ENCODE measurements around the gene NBEA. TPM values are rescaled to one million over a fixed set of nuclear protein-coding genes. Genes with fewer than 3 reads are reported as not detected.
"Not testable (repeated sequence)": the region's sequence is repeated elsewhere in the genome, so short reads cannot be mapped to it uniquely, and the experiment has no call there.

The NBEA gene
- 29.7 TPM for total RNA-seq

GRCh38 chr13:34941835-34942731 is at the start of gene NBEA:
Gene NBEA (plus strand): TSS chr13:34942270. CDS start chr13:34942821, 551 bp downstream.
- DNase-seq: peak; percentile 22

GRCh38 chr13:34894756-34895155 is 47.3 kb upstream of the NBEA start:
- no peak for DNase-seq

GRCh38 chr13:34897220-34897619 is 44.9 kb upstream of the NBEA start:
- DNase-seq: no peak

DNA sequence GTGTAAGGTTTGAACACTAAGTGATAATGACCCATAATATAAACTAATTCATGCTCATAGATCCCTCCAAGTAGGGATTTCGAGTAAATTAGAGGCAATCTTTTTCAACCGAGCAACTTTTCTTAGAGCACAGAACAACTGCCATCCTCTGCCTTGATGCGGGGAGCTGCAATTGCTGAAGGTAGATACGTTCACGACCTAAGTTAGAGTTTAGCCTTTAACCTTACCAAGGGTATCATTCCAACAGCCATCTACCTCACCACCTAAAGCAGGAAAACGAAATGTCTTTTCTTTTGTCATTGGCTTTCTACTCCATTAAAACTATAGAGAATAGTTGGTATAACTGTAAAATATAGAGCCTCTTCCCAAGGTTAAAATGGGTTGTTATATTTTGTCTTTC is 42.2 kb upstream of the NBEA start:
- no peak for DNase-seq

GRCh38 chr13:34900288-34900739 is 41.8 kb upstream of the NBEA start:
- no peak for DNase-seq

GRCh38 chr13:34901572-34901971 is 40.5 kb upstream of the NBEA start:
- DNase-seq: no peak

GRCh38 chr13:34911159-34911558 is 30.9 kb upstream of the NBEA start:
- no peak for DNase-seq

DNA sequence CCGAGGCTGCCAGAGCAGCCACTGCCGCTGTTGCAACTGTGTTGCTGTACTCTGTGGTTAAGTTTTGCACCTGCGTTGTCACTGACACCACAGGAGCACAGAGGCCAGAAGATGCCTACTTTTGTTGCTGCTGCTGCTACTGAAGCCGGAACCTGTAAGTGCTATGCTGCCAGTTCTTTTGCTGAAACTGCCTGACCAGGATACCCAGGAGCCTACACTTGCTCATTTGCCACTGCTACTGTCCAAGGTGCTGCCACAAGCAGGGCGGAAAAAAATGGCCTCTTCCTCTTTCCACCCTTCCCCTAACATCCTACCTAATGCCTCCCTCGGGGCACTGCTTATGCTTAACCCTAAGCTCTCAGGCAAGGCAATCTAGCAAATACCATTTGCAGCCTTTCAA is 29.0 kb upstream of the NBEA start:
- no peak for DNase-seq

GRCh38 chr13:34914416-34914815 is 27.7 kb upstream of the NBEA start:
- no peak for DNase-seq

- peak; percentile 1 for DNase-seq
Observed at GRCh38 chr13:34926508-34926907, 15.6 kb upstream of the NBEA start.

DNA sequence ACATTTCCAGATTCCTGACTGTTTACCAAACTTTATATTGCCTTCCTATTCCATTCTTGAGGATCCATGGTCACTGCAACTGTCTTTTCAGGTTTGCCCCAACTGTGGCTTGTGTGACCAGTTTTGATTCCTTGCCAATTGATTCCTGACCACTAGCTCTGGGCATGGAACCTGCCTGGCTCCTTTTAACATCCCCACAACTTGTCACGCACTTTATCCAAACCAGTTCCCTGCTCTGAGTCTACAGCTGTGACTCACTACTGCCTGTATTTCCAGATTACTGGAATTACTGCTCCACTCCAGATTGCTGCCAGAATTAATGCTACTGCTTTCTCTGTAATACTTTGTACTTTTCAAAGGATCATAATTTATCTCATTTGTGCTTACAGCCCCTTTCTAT is 13.4 kb upstream of the NBEA start:
- not testable (repeated sequence) for DNase-seq

DNA sequence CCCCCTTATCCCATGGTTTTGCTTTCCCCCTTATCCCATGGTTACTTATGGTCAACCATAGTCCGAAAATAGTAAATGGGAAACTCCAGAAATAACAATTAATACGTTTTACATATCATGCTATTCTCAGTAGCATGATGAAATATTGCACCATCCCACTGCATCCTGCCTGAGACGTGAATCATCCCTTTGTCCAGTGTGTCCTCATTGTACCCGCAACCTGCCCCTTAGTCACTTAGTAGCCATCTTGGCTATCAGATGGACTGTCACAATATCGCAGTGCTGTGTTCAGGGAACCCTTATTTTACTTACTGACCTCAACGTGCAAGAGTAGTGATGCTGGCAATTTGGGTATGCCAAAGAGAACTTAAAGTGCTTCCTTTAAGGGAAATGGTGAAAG is 10.5 kb upstream of the NBEA start:
- no peak for DNase-seq

DNA sequence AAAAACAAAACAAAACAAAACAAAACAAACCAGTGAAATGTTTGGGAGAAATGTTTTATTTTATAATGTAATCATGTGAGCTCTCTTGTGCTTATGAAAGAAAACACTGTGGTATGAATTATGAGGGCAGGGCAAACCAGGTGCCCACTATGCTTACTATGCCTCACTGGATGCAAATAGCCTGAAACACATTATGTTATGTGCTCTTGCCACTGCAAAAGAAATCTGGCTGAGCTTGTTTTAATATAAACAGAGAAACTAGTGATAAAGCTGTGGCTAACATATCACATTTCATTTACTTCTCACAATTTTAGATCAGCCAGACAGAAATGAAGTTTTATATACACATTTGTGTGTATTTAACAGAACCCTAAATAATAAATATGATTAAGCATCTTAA is 8.7 kb upstream of the NBEA start:
- no peak for DNase-seq

- DNase-seq: no peak
Observed at GRCh38 chr13:34933786-34934185, 8.3 kb upstream of the NBEA start.

DNA sequence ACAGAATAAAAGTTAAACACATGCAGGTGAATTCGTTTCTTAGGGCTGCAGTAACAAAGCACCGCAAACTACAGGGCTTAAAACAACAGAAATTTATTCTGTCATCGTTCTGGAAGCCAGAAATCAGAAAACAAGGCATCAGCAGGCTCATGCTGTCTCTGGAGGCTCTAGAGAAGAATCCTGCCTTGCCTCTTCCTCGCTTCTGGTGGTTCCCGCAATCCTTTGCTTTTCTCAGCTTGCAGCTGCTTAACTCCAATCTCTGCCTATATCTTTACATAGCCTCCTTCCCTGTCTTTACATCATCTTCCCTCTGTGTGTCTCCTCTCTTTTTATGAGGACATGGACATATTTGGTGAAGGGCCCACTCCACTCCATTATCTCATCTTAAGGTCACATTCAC is 6.2 kb upstream of the NBEA start:
- no peak for DNase-seq

DNA sequence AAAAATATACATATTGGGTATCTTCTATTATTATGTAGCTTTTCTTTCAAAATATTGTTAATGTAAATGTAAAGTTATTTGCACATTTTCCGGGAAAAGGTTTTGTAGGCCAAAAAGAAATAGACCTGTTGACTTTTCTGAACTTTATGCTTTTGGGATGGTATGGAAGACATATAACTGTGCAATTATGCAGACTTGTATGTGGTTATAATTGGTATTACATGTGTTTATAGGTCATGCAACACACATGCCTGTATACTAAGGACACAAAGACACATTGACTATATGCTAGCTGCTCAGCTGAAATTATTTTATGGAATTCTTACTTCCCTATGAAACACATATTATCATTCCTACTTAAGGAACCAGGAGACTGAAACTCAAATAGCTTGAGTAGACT is 2.3 kb upstream of the NBEA start:
- no peak for DNase-seq

DNA sequence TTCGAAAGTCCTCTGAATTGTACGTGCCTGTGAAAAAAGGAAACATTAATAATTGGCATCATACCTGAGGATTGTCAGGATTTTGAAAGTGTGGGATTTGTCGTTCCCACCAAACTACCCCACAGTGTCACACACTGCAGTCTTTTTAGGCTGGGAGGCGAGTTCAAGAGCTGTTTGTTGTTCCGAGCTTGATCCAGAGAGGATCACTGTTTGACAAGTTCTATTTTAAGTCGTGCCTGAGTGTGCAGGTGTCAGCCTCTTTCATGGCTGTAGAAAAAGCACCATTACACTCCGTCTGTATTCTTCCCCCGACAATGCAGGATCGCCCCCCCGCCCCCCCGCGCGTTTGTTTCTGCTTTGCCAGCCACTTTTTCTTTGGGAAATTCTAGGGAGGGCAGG is 635 bp upstream of the NBEA start:
- no peak for DNase-seq

DNA sequence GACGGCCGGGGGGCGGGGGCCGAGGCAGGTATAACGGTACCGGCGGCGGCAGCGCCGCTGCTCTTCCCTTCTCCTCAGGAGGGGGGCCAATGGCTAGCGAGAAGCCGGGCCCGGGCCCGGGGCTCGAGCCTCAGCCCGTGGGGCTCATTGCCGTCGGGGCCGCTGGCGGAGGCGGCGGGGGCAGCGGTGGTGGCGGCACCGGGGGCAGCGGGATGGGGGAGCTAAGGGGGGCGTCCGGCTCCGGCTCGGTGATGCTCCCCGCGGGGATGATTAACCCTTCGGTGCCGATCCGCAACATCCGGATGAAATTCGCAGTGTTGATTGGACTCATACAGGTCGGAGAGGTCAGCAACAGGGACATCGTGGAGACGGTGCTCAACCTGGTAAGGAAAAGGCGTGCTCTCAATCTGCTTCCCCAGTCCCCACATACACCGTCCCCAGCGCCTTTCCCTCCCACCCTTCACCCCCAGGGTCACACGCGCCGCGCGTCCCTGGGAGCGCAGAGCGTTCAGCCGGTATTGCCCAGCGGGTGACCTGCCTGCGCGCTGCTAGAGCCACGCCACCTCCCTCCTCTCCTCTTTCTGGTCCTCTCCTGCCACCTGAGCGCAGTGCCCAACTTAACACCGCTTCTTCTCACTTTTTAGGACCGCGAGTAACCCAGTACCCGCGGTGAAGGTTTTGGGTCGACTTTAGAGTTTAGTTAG is 814 bp downstream of the NBEA start:
- no peak for DNase-seq

DNA sequence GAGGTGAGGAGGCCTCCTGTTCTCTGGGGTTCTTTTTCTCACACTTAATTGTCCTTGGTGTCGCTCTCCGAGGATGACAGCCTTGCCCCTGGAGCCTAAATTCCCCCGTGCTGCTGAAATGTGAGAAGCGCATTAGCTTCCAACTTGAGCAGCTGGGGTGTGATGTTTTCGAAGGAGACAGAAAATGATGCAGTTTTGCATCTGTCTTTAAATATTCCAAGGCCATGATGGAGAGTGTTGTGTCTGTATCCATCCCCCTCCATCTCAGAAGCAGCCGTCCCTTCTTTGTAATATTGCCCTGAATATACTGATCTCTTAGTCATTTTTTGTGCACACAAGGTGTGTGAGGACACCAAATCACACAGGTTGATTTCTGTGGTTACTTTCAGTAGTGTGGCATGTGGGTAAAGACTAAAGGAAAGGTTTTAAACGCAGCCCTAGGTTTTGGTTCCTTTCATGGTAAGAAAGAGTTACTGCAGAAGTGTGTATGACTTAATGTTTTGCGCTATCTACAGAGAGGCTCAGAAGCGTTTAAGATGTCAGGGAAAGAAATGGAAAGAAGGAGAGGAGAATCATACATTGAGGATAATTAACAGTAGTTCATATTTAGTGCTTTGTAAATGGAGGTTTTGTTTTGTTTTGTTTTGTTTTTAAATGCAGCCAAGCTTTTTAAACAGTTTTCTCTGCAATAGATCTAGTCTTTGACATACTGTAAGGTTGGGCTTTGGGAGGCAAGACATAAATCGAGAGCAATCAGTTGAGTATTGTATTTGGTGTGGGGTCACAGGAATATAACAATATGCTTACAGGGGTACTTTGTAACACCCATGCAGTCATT is 1.6 kb downstream of the NBEA start:
- DNase-seq: peak; percentile 24

GRCh38 chr13:34944274-34944634 is 2.2 kb downstream of the NBEA start:
- DNase-seq: no peak

- DNase-seq: no peak
Observed at GRCh38 chr13:34944751-34945150, 2.7 kb downstream of the NBEA start.

DNA sequence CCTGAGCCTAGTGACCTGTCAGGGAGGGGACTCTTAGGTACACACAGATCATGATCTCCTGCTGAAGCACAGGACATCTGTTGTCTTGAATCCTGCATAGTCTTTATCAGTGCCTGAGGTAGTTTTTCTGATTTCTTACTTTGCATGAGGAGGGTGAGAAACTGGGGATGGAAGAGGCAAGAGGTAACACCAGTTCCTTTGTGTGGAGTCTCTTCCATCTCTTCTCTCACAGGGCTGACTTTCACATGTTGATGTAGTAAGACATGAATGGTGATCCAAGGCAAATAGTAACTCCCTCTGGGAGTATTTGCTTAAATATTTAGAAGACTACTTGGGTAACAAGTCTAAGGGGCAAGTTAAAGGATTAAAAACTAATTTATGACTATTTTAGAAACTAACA is 9.5 kb downstream of the NBEA start:
- no peak for DNase-seq

DNA sequence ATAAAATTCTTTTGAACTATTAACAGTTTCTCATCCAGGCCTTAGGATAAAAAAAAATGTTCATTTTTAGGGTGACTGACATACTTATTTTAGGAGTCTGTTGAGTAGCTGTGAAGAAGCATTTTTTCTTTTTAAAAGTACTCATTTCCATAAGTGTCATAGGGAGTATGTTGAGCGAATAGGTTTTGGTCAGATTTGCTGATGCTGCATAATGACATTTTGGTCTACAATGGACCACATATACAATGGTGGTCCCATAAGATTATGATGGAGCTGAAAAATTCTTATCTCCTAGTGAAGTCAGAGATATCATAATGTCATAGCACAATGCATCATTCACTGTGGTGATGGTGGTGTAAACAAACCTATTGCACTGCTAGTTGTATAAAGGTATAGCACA is 17.4 kb downstream of the NBEA start:
- no peak for DNase-seq

All from skin of body (tissue), 2 donors.